Mucosa of stomach (tissue), 1 donor: ENCODE data around the gene HPGD.

Experiments used
- H3K27me3 ChIP-seq: one replicate; pipeline ENCODE4 v1.7.0; 2013; ENCODE audit warnings: mild to moderate bottlenecking, low read length; ENCODE audit not compliant: control insufficient read depth, insufficient read depth
- H3K36me3 ChIP-seq: one replicate; pipeline ENCODE4 v1.7.0; 2013; ENCODE audit warnings: low read length; ENCODE audit not compliant: control insufficient read depth, insufficient read depth
- H3K4me1 ChIP-seq: one replicate; pipeline ENCODE4 v1.7.0; 2013; ENCODE audit warnings: mild to moderate bottlenecking, low read length; ENCODE audit not compliant: control insufficient read depth, insufficient read depth
- H3K4me3 ChIP-seq: one replicate; pipeline ENCODE4 v1.7.0; 2013; ENCODE audit warnings: low read length
- H3K9ac ChIP-seq: one replicate; pipeline ENCODE4 v1.7.0; 2013; ENCODE audit warnings: mild to moderate bottlenecking, low read length, moderate library complexity
- H3K9me3 ChIP-seq: one replicate; pipeline ENCODE4 v1.7.0; 2013; ENCODE audit warnings: mild to moderate bottlenecking, low read length, moderate library complexity; ENCODE audit not compliant: control insufficient read depth
- donor health status: Pancreatic carcinoma.

The HPGD gene

DNA sequence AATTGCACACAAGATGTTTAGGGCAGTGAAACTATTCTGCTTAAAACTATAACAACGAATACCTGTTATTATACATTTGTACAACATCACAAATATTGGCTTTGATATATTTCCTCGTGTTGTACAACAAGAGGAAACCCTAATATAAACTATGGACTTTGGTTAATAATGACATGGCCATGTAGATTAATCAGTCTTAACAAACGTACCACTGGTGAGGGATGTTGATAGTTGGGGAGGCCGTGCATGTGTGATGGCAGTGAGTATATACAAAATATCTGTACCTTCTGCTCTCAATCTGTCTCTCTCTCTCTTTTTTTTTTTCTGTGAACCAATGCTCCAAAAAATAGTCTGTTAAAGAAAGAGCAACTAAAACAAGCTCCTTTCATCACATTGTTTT, 22.2 kb upstream of the HPGD start:
- Histone ChIP-seq H3K36me3 (no peaks in the 10 kb centered on the region), H3K4me1 (no peaks in the 10 kb centered on the region), H3K4me3 (no peak overlapping the region)

DNA sequence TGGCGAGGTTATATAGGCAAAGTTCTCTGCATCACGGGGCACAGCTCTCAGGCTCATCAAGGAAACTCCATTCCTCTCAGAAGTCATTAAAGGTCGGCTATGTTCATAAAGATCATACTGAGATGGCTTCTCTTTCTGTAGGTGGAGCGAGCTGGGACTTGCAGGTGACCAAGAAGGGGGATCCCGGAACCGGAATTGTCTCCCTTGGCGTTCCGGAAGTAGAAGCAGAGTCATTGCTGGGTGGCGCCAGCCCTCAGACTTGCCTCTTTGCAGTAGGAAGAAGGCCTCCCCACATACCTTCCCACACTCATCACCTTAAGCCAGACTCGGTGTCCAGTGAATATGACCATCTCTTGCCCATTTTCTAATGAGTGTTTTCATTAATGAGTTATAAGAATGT, 17.9 kb upstream of the HPGD start:
- Histone ChIP-seq H3K4me3 (no peak overlapping the region), H3K36me3 (no peaks in the 10 kb centered on the region), H3K9me3 (no peaks in the 10 kb centered on the region), H3K4me1 (peaks cover 5% of the 10 kb centered on the region), H3K9ac (no peak overlapping the region), H3K27me3 (no peaks in the 10 kb centered on the region)

More for the DNA sequence above, 22.2 kb upstream of the HPGD start:
- no peaks in the 10 kb centered on the region for H3K9me3 ChIP-seq
- no peak overlapping the region for H3K9ac ChIP-seq
- no peaks in the 10 kb centered on the region for H3K27me3 ChIP-seq

DNA sequence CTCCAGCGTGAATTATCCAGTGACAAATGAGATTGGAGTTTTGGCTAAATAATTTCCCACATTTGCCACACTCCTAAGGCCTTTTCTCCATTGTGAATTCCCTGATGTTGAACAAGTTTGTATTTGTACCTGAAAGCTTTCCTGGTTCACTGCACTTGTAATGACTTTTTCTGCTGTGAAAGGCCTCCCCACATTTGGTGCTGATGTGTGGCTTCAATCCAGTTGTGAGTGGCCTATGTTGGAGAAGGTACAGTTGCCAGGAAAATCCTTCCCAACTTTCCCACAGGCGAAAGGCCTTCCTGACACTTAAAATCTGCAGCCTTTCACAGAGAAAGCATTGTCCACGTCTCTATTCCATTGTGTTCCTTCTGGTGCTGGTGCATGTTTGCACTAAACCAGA, 17.3 kb upstream of the HPGD start:
- no peak overlapping the region for H3K4me3 ChIP-seq
- peaks cover 5% of the 10 kb centered on the region for H3K4me1 ChIP-seq
- H3K9ac ChIP-seq = no peak overlapping the region
- no peaks in the 10 kb centered on the region for H3K9me3 ChIP-seq
- no peaks in the 10 kb centered on the region for H3K27me3 ChIP-seq
- H3K36me3 ChIP-seq = no peaks in the 10 kb centered on the region

DNA sequence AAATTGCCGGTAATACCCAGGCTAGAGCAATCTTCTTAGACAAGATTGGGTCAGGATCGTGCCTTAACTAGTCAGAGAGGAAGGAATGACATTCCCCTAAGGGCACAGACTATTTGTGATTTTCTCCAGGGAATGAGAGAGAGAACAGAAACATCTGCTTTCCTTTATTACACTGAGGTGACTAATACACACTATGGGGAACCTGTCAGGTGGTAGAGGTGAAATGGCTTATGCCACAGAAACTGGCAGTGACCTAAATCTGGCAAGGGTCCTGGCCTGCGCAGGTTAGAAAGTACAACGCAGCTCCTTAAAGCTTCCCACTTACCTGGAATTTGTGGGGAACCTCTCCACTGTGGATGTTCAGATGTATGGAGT, 16.6 kb upstream of the HPGD start:
- H3K9me3 ChIP-seq = no peaks in the 10 kb centered on the region
- no peak overlapping the region for H3K9ac ChIP-seq
- H3K4me1 ChIP-seq = peaks cover 5% of the 10 kb centered on the region
- no peaks in the 10 kb centered on the region for H3K36me3 ChIP-seq
- no peak overlapping the region for H3K4me3 ChIP-seq
- H3K27me3 ChIP-seq = no peaks in the 10 kb centered on the region

DNA sequence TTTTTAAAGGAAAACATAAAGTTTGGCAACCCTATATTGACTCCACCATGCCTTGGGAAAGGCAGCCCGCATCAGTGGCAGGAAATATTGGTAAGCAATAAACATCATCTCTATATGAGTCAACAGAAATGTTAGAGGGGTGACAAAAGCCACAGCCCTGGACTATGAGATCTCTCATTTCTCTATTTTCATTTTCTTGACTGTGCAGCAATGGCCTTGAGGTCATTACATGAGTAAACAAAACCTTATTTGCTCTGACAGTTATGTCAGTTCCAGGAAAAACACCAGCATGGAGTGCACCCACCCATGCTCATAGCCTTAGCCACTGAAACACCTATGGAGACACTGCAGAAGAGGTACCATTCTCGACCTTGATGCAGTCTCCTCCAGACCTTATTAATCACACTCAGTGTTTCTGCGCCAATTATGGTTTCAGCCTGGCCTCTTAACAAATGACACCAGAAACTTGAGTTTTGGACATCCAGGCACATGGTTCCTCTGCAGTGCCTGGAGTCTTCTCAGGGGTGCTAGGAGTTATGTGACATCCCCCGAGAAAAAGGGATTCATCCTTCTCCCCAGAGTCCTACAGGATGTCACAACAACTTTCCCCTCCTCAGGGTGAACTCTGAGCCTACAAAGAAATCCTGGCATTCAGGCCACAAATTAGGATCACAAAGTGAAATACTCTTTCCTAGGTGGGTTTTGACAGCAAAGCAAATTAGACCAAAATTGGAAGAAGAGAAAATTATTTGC, 16.0 kb upstream of the HPGD start:
- no peaks in the 10 kb centered on the region for H3K27me3 ChIP-seq
- H3K9me3 ChIP-seq = no peaks in the 10 kb centered on the region
- no peaks in the 10 kb centered on the region for H3K36me3 ChIP-seq
- peaks cover 5% of the 10 kb centered on the region for H3K4me1 ChIP-seq
- no peak overlapping the region for H3K4me3 ChIP-seq
- no peak overlapping the region for H3K9ac ChIP-seq

DNA sequence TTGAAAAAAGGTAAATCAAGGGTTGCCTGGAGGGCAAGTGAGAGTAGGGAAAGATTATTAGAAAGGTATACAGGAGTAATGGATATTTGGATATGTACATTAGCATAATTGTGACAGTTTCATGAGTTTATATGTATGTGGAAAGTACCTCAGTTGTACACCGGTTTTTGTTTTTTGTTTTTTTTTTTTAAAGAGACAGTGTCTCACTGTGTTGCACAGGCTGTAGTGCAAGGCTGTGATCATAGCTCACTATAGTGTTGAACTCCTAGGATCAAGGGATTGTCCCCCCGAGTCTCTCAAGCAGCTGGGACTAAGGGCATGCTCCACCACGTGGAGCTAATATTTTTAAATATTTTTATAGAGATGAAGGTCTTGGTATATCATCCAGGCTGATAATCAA, 15.3 kb upstream of the HPGD start:
- Histone ChIP-seq H3K9me3 (no peaks in the 10 kb centered on the region), H3K9ac (no peak overlapping the region), H3K4me1 (peaks cover 5% of the 10 kb centered on the region), H3K4me3 (no peak overlapping the region), H3K27me3 (no peaks in the 10 kb centered on the region), H3K36me3 (no peaks in the 10 kb centered on the region)

DNA sequence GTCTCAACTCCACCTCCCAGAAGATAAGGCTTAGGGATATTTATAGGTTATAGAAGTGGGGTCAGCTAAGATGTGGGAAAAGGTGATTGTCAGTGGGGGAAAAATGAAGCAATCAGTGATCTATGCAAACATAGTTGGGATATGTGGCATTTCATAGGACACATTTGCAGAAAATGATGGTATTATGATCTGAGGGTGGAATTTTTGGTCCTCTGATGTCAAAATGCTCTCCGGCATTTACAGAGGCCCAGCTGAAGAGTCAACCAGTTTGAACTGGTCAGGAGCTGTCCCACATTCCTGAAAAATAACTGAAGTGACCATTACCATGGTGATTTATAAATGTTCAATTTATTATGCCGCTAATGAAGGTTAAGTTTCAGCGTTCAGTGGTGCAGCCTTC, 12.2 kb upstream of the HPGD start:
- H3K9me3 ChIP-seq = no peaks in the 10 kb centered on the region
- H3K9ac ChIP-seq = no peak overlapping the region
- H3K4me3 ChIP-seq = no peak overlapping the region
- no peaks in the 10 kb centered on the region for H3K36me3 ChIP-seq
- H3K27me3 ChIP-seq = no peaks in the 10 kb centered on the region
- peaks cover 5% of the 10 kb centered on the region for H3K4me1 ChIP-seq

DNA sequence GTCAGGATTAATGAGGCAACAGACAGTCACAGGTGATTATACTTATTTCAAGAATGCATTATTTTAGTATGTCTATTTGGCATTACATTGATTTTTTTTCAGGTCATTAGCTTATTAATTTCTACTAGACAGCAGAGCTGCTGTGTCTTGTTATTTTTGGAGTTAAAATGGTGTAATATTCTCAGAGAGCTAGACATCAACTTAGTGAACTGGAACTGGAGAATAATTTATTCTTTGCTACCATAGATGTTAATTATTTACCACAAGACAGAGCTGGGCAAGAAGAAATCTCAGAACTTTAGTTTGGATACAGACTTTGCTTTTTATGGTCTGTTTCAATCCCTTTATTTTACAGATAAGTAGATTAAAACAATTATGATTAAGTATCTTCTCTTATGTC, 10.2 kb upstream of the HPGD start:
- no peaks in the 10 kb centered on the region for H3K36me3 ChIP-seq
- H3K9ac ChIP-seq = no peak overlapping the region
- no peaks in the 10 kb centered on the region for H3K9me3 ChIP-seq
- no peaks in the 10 kb centered on the region for H3K27me3 ChIP-seq
- peaks cover 3% of the 10 kb centered on the region for H3K4me1 ChIP-seq
- no peak overlapping the region for H3K4me3 ChIP-seq

DNA sequence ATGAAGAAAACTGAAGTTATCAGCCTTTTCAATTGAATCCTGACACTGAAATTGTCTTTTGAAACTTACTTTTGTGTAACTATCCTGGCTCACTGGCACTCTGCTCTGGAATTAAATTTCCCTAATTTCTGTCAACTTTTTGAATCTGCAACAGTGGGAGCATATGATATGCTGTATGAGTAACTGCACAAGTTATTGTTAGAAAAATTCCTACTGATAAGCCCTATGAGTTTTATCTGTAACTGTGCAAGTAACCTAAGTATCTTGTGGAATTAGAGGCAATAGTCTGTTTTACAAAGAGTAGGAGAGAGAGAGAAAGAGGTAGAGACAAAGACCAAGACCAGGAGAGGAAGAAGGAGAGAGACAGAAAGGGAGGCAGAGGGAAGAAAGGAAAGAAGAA, 9.2 kb upstream of the HPGD start:
- H3K36me3 ChIP-seq = no peaks in the 10 kb centered on the region
- no peaks in the 10 kb centered on the region for H3K9me3 ChIP-seq
- H3K27me3 ChIP-seq = no peaks in the 10 kb centered on the region

DNA sequence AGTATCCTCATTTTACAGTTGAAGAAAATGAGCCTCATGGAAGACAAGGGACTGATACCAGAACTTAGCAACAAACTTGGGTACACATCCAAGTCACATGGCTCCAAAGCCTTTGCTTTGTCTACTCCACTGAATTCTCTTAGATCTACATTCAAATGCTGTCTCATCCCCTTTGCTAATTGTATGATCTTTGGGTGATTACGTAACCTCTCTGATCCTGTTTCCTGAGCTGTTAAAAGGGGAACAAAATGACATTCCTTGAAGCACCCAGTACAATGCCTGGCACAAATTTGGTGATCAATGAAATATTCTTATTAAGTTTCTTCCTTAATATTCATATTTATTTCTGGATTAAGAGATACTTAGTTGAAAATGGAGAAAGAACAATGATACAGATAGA, 5.9 kb upstream of the HPGD start:
- Histone ChIP-seq H3K9me3 (no peaks in the 10 kb centered on the region), H3K27me3 (no peaks in the 10 kb centered on the region), H3K9ac (no peak overlapping the region), H3K4me1 (peaks cover 7% of the 10 kb centered on the region), H3K36me3 (no peaks in the 10 kb centered on the region), H3K4me3 (no peak overlapping the region)

More for the DNA sequence above, 9.2 kb upstream of the HPGD start:
- peaks cover 7% of the 10 kb centered on the region for H3K4me1 ChIP-seq
- H3K9ac ChIP-seq = no peak overlapping the region
- H3K4me3 ChIP-seq = no peak overlapping the region

DNA sequence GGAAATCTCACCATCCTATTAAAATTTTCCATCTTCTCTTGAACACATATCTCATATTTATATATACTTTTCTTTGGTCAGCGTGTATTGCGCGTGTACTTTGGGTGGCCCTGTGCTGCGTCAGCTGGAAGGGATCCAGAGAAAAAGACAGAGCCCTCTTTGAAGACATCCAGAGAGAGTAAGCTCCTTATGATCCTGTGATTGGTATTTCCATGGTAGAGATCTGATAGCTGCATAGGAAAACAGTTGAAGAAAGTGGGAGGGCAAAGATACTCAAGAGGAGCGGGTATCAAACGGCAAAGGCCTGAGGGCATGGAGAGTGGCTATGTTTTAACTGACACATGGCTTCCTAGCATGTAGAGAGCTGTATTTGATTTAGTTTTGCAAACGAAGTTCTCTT, 4.4 kb upstream of the HPGD start:
- H3K4me3 ChIP-seq = no peak overlapping the region
- H3K9ac ChIP-seq = no peak overlapping the region
- H3K9me3 ChIP-seq = no peaks in the 10 kb centered on the region
- H3K36me3 ChIP-seq = no peaks in the 10 kb centered on the region
- peaks cover 7% of the 10 kb centered on the region for H3K4me1 ChIP-seq
- H3K27me3 ChIP-seq = no peaks in the 10 kb centered on the region

DNA sequence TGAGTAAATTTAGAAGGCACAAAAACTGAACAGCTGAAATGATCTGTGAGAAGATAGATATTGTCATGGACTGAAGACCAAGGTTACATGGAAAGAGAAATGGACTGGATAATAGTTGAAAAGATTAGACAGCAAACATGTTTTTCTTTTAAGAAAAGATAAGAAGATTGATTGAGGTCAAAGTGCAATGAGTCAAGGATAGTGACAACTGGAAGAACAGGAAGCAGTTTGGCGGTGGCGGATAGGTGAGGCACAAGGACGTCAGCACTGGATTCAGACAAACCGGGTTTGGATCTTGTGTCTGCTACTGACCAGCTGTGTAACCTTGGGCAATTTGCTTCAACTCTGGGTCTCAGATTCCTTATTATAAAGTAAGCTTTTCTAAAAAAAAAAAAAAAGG, 2.0 kb upstream of the HPGD start:
- Histone ChIP-seq H3K4me3 (no peak overlapping the region), H3K27me3 (no peaks in the 10 kb centered on the region)

More for the DNA sequence above, 2.0 kb upstream of the HPGD start:
- H3K4me1 ChIP-seq = peaks cover 7% of the 10 kb centered on the region
- no peaks in the 10 kb centered on the region for H3K36me3 ChIP-seq
- H3K9ac ChIP-seq = peak overlapping the region; percentile 98
- H3K9me3 ChIP-seq = no peaks in the 10 kb centered on the region
